Tongue (tissue), 3 donors: Measurements from ENCODE around the gene LARP1. TPM values are rescaled to one million over a fixed set of nuclear protein-coding genes. Genes with fewer than 3 reads are reported as not detected.

Experiments used
- DNase-seq: peaks from one replicate; pipeline ENCODE4 v3.0.0-alpha.2; 2015
- small RNA-seq: library from RNA; depleted of rRNA; stranded (forward); fragments of <200 nt; gene quantifications from one replicate; pipeline ENCODE3, GENCODE V24; 2014; ENCODE audit warnings: low replicate concordance
- total RNA-seq: library from RNA; depleted of rRNA; stranded (reverse); fragments of >200 nt; gene quantifications from one replicate; pipeline ENCODE4 v1.2.3, GENCODE V29; 2014

Gene LARP1
- total RNA-seq, 1 donor from 2014 or later = 70.7 TPM

- DNase-seq = peak; percentile 24
Observed at GRCh38 chr5:154858972-154859871, 104.0 kb downstream of the LARP1 start.

GRCh38 chr5:154860123-154860522, 104.9 kb downstream of the LARP1 start:
- no peak for DNase-seq

- DNase-seq = no peak
Observed at GRCh38 chr5:154860765-154861164, 105.6 kb downstream of the LARP1 start.

GRCh38 chr5:154861946-154862345, 106.8 kb downstream of the LARP1 start:
- DNase-seq = no peak

GRCh38 chr5:154862766-154863165, 107.6 kb downstream of the LARP1 start:
- no peak for DNase-seq

GRCh38 chr5:154863291-154864080, 108.3 kb downstream of the LARP1 start:
- DNase-seq = no peak

GRCh38 chr5:154865466-154866184, 110.4 kb downstream of the LARP1 start:
- DNase-seq = no peak

- no peak for DNase-seq
Observed at GRCh38 chr5:154866841-154867240, 111.7 kb downstream of the LARP1 start.

Small RNAs within 50 kb of the gene (small RNA-seq; reads per million reads assigned to genes)
- gene MIR378H (not detected), gene RF00019 (not detected)

Other genes with a start within 250 kb of the LARP1 start
- 18.9 TPM for gene FAXDC2, start 95.2 kb downstream of the LARP1 start, total RNA-seq
- gene CNOT8, start 103.2 kb downstream of the LARP1 start, total RNA-seq = 67.3 TPM
- gene GEMIN5, start 182.8 kb downstream of the LARP1 start, total RNA-seq = 23.9 TPM
- 20.8 TPM for gene MRPL22, start 185.7 kb downstream of the LARP1 start, total RNA-seq